ENCODE results near the gene SEC63. TPM values are rescaled to one million over a fixed set of nuclear protein-coding genes. Genes with fewer than 3 reads are reported as not detected.
"Not testable (repeated sequence)": the region's sequence is repeated elsewhere in the genome, so short reads cannot be mapped to it uniquely, and the experiment has no call there.

Gene SEC63
- total and polyA plus RNA-seq, 4 donors = 33.9 to 85.0 (median 68.5) TPM

GRCh38 chr6:107936162-107936909 is 21.7 kb downstream of the SEC63 start:
- 88% methylated on average over 1 of the region's 3 CpGs for WGBS (ENCODE audit: insufficient coverage)
- DNase-seq (ENCODE audit: low read depth in 4 of 6, low spot score in 6 of 6) = no peak
- Histone ChIP-seq H3K4me1 (ENCODE audit: control insufficient read depth, insufficient read depth, low read length) (no peaks in the 10 kb centered on the region), H3K27me3 (ENCODE audit: control insufficient read depth, insufficient read depth, low read length) (no peaks in the 10 kb centered on the region), H3K36me3 (ENCODE audit: control insufficient read depth, insufficient read depth, low read length) (peaks cover 4% of the 10 kb centered on the region), H3K4me3 (ENCODE audit: low read depth, low read length) (no peak overlapping the region), H3K27ac (ENCODE audit: low read depth, low read length) (no peak overlapping the region), H3K9me3 (ENCODE audit: control insufficient read depth, insufficient read depth, low read length) (no peaks in the 10 kb centered on the region)

DNA sequence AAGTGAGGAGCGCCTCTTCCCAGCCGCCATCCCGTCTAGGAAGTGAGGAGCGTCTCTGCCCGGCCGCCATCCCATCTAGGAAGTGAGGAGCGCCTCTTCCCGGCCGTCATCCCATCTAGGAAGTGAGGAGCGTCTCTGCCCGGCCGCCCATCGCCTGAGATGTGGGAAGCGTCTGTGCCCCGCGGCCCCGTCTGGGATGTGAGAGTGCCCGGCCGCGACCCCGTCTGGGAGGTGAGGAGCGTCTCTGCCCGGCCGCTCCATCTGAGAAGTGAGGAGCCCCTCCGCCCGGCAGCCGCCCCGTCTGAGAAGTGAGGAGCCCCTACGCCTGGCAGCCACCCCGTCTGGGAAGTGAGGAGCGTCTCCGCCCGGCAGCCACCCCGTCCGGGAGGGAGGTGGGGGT is 23.8 kb downstream of the SEC63 start:
- not testable (repeated sequence) for H3K36me3 ChIP-seq (ENCODE audit: control insufficient read depth, insufficient read depth, low read length); H3K27me3 ChIP-seq (ENCODE audit: control insufficient read depth, insufficient read depth, low read length); H3K4me1 ChIP-seq (ENCODE audit: control insufficient read depth, insufficient read depth, low read length); H3K27ac ChIP-seq (ENCODE audit: low read depth, low read length); DNase-seq (ENCODE audit: low read depth in 4 of 6, low spot score in 6 of 6); H3K9me3 ChIP-seq (ENCODE audit: control insufficient read depth, insufficient read depth, low read length); H3K4me3 ChIP-seq (ENCODE audit: low read depth, low read length)
- WGBS (ENCODE audit: insufficient coverage) = 81% methylated on average over 6 of the region's 35 CpGs

DNA sequence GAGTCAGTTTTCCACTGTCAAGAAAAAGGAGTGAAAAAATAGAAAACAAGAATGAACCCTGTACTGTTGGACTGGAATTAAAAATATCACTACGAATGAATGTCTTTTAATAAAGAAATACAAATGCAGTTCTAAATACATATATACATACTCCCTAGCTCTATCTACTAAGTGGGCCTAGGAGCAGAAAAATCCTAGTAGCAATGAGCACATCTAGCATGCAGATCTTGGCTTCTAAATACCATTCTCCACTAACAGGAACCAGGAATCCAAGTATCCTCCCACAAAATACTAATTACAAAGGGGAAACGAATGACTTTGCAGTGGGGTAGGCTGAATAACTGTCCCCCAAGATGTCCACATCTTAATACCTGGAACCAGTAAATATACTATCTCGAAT is 25.4 kb downstream of the SEC63 start:
- WGBS (ENCODE audit: insufficient coverage) = no CpG with 5 or more reads among the region's 3 CpGs
- Histone ChIP-seq H3K4me1 (ENCODE audit: control insufficient read depth, insufficient read depth, low read length) (no peaks in the 10 kb centered on the region), H3K36me3 (ENCODE audit: control insufficient read depth, insufficient read depth, low read length) (peaks cover 7% of the 10 kb centered on the region), H3K27ac (ENCODE audit: low read depth, low read length) (no peak overlapping the region), H3K4me3 (ENCODE audit: low read depth, low read length) (no peak overlapping the region), H3K9me3 (ENCODE audit: control insufficient read depth, insufficient read depth, low read length) (no peaks in the 10 kb centered on the region), H3K27me3 (ENCODE audit: control insufficient read depth, insufficient read depth, low read length) (no peaks in the 10 kb centered on the region)
- DNase-seq (ENCODE audit: low read depth in 4 of 6, low spot score in 6 of 6) = no peak

- Histone ChIP-seq H3K27ac (ENCODE audit: low read depth, low read length) (no peak overlapping the region), H3K36me3 (ENCODE audit: control insufficient read depth, insufficient read depth, low read length) (peaks cover 7% of the 10 kb centered on the region), H3K4me1 (ENCODE audit: control insufficient read depth, insufficient read depth, low read length) (no peaks in the 10 kb centered on the region), H3K27me3 (ENCODE audit: control insufficient read depth, insufficient read depth, low read length) (no peaks in the 10 kb centered on the region), H3K9me3 (ENCODE audit: control insufficient read depth, insufficient read depth, low read length) (no peaks in the 10 kb centered on the region), H3K4me3 (ENCODE audit: low read depth, low read length) (no peak overlapping the region)
- 100% methylated on average over 1 of the region's 3 CpGs for WGBS (ENCODE audit: insufficient coverage)
- no peak for DNase-seq (ENCODE audit: low read depth in 4 of 6, low spot score in 6 of 6)
Measured at GRCh38 chr6:107931894-107932293, 26.1 kb downstream of the SEC63 start.

GRCh38 chr6:107928984-107929383 is 29.0 kb downstream of the SEC63 start:
- Histone ChIP-seq H3K4me1 (ENCODE audit: control insufficient read depth, insufficient read depth, low read length) (no peaks in the 10 kb centered on the region), H3K36me3 (ENCODE audit: control insufficient read depth, insufficient read depth, low read length) (peaks cover 4% of the 10 kb centered on the region), H3K27ac (ENCODE audit: low read depth, low read length) (no peak overlapping the region), H3K27me3 (ENCODE audit: control insufficient read depth, insufficient read depth, low read length) (no peaks in the 10 kb centered on the region), H3K4me3 (ENCODE audit: low read depth, low read length) (no peak overlapping the region), H3K9me3 (ENCODE audit: control insufficient read depth, insufficient read depth, low read length) (no peaks in the 10 kb centered on the region)
- 100% methylated on average over 1 of the region's 2 CpGs for WGBS (ENCODE audit: insufficient coverage)
- DNase-seq (ENCODE audit: low read depth in 4 of 6, low spot score in 6 of 6) = no peak

- not testable (repeated sequence) for H3K9me3 ChIP-seq (ENCODE audit: control insufficient read depth, insufficient read depth, low read length); DNase-seq (ENCODE audit: low read depth in 4 of 6, low spot score in 6 of 6); H3K4me1 ChIP-seq (ENCODE audit: control insufficient read depth, insufficient read depth, low read length); H3K27me3 ChIP-seq (ENCODE audit: control insufficient read depth, insufficient read depth, low read length); H3K36me3 ChIP-seq (ENCODE audit: control insufficient read depth, insufficient read depth, low read length); H3K27ac ChIP-seq (ENCODE audit: low read depth, low read length); H3K4me3 ChIP-seq (ENCODE audit: low read depth, low read length)
- 88% methylated on average over 4 of the region's 10 CpGs for WGBS (ENCODE audit: insufficient coverage)
Measured at GRCh38 chr6:107926697-107927544, 31.1 kb downstream of the SEC63 start.

DNA sequence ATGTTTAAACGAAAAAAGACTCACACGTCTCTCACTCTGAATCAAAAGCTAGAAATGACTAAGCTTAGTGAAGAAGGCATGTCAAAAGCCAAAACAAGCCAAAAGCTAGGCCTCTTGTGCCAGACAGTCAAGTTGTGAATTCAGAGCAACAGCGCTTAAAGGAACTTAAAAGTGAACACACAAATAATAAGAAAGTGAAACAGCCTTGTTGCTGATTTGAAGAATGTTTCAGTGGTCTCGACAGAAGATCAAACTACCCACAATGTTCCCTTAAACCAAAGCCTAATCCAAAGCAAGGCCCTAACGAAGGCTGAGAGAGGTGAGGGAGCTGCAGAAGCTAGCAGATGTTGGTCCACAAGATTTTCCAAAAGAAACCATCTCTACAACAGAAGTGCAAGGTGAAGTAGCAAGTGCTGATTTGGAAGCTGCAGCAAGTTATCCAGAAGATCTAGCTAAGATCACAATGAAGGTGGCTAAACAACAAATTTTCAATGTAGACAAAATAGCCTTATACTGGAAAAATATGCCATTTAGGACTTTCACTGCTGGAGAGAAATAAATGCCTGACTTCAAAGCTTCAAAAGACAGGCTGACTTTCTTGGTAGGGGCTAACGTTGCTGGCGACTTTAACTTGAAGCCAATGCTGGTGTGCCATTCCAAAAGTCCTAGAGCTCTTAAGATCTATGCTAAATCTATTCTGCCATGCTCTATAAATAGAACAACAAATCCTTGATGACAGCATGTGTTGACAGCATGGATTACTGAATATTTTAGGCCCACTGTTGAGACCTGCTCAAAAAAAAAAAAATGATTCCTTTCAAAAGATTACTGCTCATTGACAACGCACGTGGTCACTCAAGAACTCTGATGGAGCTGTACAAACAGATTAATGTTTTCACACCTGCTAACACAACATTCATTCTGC is 40.3 kb downstream of the SEC63 start:
- 86% methylated on average over 1 of the region's 9 CpGs for WGBS (ENCODE audit: insufficient coverage)
- Histone ChIP-seq H3K4me1 (ENCODE audit: control insufficient read depth, insufficient read depth, low read length) (no peaks in the 10 kb centered on the region), H3K9me3 (ENCODE audit: control insufficient read depth, insufficient read depth, low read length) (peaks cover 8% of the 10 kb centered on the region), H3K27me3 (ENCODE audit: control insufficient read depth, insufficient read depth, low read length) (no peaks in the 10 kb centered on the region), H3K27ac (ENCODE audit: low read depth, low read length) (no peak overlapping the region), H3K4me3 (ENCODE audit: low read depth, low read length) (no peak overlapping the region), H3K36me3 (ENCODE audit: control insufficient read depth, insufficient read depth, low read length) (peaks cover 22% of the 10 kb centered on the region)
- DNase-seq (ENCODE audit: low read depth in 4 of 6, low spot score in 6 of 6) = no peak

GRCh38 chr6:107916961-107917360 is 41.0 kb downstream of the SEC63 start:
- peaks cover 26% of the 10 kb centered on the region for H3K36me3 ChIP-seq (ENCODE audit: control insufficient read depth, insufficient read depth, low read length)
- 100% methylated on average over 4 of the region's 6 CpGs for WGBS (ENCODE audit: insufficient coverage)
- not testable (repeated sequence) for DNase-seq (ENCODE audit: low read depth in 4 of 6, low spot score in 6 of 6); H3K27ac ChIP-seq (ENCODE audit: low read depth, low read length); H3K4me1 ChIP-seq (ENCODE audit: control insufficient read depth, insufficient read depth, low read length); H3K4me3 ChIP-seq (ENCODE audit: low read depth, low read length); H3K27me3 ChIP-seq (ENCODE audit: control insufficient read depth, insufficient read depth, low read length); H3K9me3 ChIP-seq (ENCODE audit: control insufficient read depth, insufficient read depth, low read length)

GRCh38 chr6:107911692-107912091 is 46.3 kb downstream of the SEC63 start:
- Histone ChIP-seq H3K27ac (ENCODE audit: low read depth, low read length) (no peak overlapping the region), H3K4me3 (ENCODE audit: low read depth, low read length) (no peak overlapping the region), H3K9me3 (ENCODE audit: control insufficient read depth, insufficient read depth, low read length) (no peaks in the 10 kb centered on the region), H3K27me3 (ENCODE audit: control insufficient read depth, insufficient read depth, low read length) (no peaks in the 10 kb centered on the region), H3K36me3 (ENCODE audit: control insufficient read depth, insufficient read depth, low read length) (peaks cover 18% of the 10 kb centered on the region), H3K4me1 (ENCODE audit: control insufficient read depth, insufficient read depth, low read length) (no peaks in the 10 kb centered on the region)
- no CpG with 5 or more reads among the region's 1 CpG for WGBS (ENCODE audit: insufficient coverage)
- no peak for DNase-seq (ENCODE audit: low read depth in 4 of 6, low spot score in 6 of 6)

Measured in spinal cord (tissue), 10 donors.